SK-N-SH (cell line): Measurements from ENCODE around the gene HDAC7. TPM values are rescaled to one million over a fixed set of nuclear protein-coding genes. Genes with fewer than 3 reads are reported as not detected.
A peak's percentile ranks its signal among the peaks of the same experiment; 100 is the strongest.

Experiments
- CTCF ChIA-PET: fragments of 300-600, 350-600 bp; formaldehyde crosslinking; extraction: SDS; loops from one replicate; lab custom pipeline; 2021; lab: Yijun Ruan, JAX
- POLR2A ChIA-PET: fragments of 350-600 bp; sonication (Branson Sonifier 250); formaldehyde crosslinking; extraction: SDS; loops from one replicate; lab custom pipeline; 2020; ENCODE audit warnings: antibody characterized with exemption, inconsistent platforms; lab: Yijun Ruan, JAX
- DNase-seq: peaks from one replicate; pipeline ENCODE4 v3.0.0; 2012
- H2AFZ ChIP-seq: fragments of 200-600 bp; sonication (generic); 2 replicates; pipeline ENCODE4 v1.8.1; 2016; ENCODE audit warnings: antibody characterized with exemption, mild to moderate bottlenecking, low read depth
- H3F3A ChIP-seq: fragments of 200-600 bp; sonication (generic); replicated peaks from 2 replicates; pipeline ENCODE3; 2016; ENCODE audit warnings: antibody characterized with exemption, mild to moderate bottlenecking; ENCODE audit not compliant: insufficient read depth
- H3K27ac ChIP-seq, 2 experiments: fragments of 200-500 bp in 1 of 2; fragments of 200-600 bp in 1 of 2; sonication (Bioruptor generic) in 1 of 2; sonication (generic), shearing (Covaris generic) in 1 of 2; 2 replicates each; pipeline versions ENCODE4 v1.5.1 to v1.6.1; 2014 to 2016; ENCODE audit warnings: low read depth in 2 of 2, inconsistent platforms in 1 of 2, low read length in 1 of 2, mild to moderate bottlenecking in 1 of 2, mixed read lengths in 1 of 2
- H3K27me3 ChIP-seq: fragments of 200-600 bp; sonication (generic), shearing (Covaris generic); 2 replicates; pipeline ENCODE4 v1.6.1; 2016; ENCODE audit warnings: mixed run types; ENCODE audit not compliant: insufficient read depth
- H3K36me3 ChIP-seq, 2 experiments: fragments of 200-500 bp in 1 of 2; fragments of 200-600 bp in 1 of 2; sonication (Bioruptor generic) in 1 of 2; sonication (generic) in 1 of 2; replicated peaks in 1 of 2; 2 replicates each; pipeline versions ENCODE3 to v1.5.1; 2014 to 2016; ENCODE audit warnings: low read length in 1 of 2, mild to moderate bottlenecking in 1 of 2; ENCODE audit not compliant: insufficient read depth in 2 of 2, control insufficient read depth in 1 of 2
- H3K4me1 ChIP-seq, 2 experiments: fragments of 200-500 bp in 1 of 2; fragments of 200-600 bp in 1 of 2; sonication (Bioruptor generic) in 1 of 2; sonication (generic), shearing (Covaris generic) in 1 of 2; 2 replicates each; pipeline versions ENCODE4 v1.5.1 to v1.6.1; 2014 to 2016; ENCODE audit warnings: low read depth in 1 of 2, low read length in 1 of 2, mixed run types in 1 of 2; ENCODE audit not compliant: insufficient read depth in 2 of 2, control insufficient read depth in 1 of 2
- H3K4me2 ChIP-seq: fragments of 200-600 bp; sonication (generic), shearing (Covaris generic); 2 replicates; pipeline ENCODE4 v1.6.1; 2017; ENCODE audit warnings: mixed run types
- H3K4me3 ChIP-seq, 2 experiments: fragments of 200-500 bp in 1 of 2; fragments of 200-600 bp in 1 of 2; sonication (Bioruptor generic) in 1 of 2; sonication (generic), shearing (Covaris generic) in 1 of 2; 2 replicates each; pipeline versions ENCODE4 v1.5.1 to v1.8.1; 2014 to 2016; ENCODE audit warnings: low read depth in 2 of 2, inconsistent platforms in 1 of 2, low read length in 1 of 2, mild to moderate bottlenecking in 1 of 2, mixed read lengths in 1 of 2, moderate library complexity in 1 of 2
- H3K79me2 ChIP-seq: fragments of 200-600 bp; sonication (generic); 2 replicates; pipeline ENCODE4 v1.8.1; 2017; ENCODE audit warnings: mild to moderate bottlenecking; ENCODE audit not compliant: insufficient read depth
- H3K9ac ChIP-seq: fragments of 200-600 bp; sonication (generic); 2 replicates; pipeline ENCODE4 v1.6.1; 2017; ENCODE audit warnings: mixed run types
- H3K9me2 ChIP-seq: fragments of 200-600 bp; sonication (generic); 2 replicates; pipeline ENCODE4 v1.6.1; 2017; ENCODE audit warnings: mixed run types
- H3K9me3 ChIP-seq: fragments of 200-600 bp; sonication (generic); 2 replicates; pipeline ENCODE4 v1.6.1; 2017; ENCODE audit warnings: mixed run types, mild to moderate bottlenecking, moderate library complexity
- H4K20me1 ChIP-seq: fragments of 200-600 bp; sonication (generic); 2 replicates; pipeline ENCODE4 v1.6.1; 2017; ENCODE audit warnings: mild to moderate bottlenecking, mixed run types; ENCODE audit not compliant: insufficient read depth
- CHD2 ChIP-seq: fragments of 150-350 bp; IDR thresholded peaks from 2 replicates; pipeline ENCODE4 v1.6.1; 2018; ENCODE audit warnings: low read length; ENCODE audit not compliant: partially characterized antibody
- ELF1 ChIP-seq: IDR thresholded peaks from 2 replicates; pipeline ENCODE4 v1.4.0; 2012
- EP300 ChIP-seq, 2 experiments: IDR thresholded peaks; 2 replicates each; pipeline versions ENCODE4 v1.4.0 to v1.6.1; 2012; ENCODE audit warnings: borderline replicate concordance in 1 of 2, low read depth in 1 of 2, low read length in 1 of 2
- FOXM1 ChIP-seq: IDR thresholded peaks from 2 replicates; pipeline ENCODE4 v1.4.0; 2012; ENCODE audit warnings: low read depth, mild to moderate bottlenecking
- GABPA ChIP-seq: IDR thresholded peaks from 2 replicates; pipeline ENCODE4 v1.4.0; 2012; ENCODE audit warnings: low read depth, mild to moderate bottlenecking
- GATA2 ChIP-seq: sonication (generic); formaldehyde crosslinking; IDR thresholded peaks from 2 replicates; pipeline ENCODE4 v1.5.0; 2020; ENCODE audit warnings: mild to moderate bottlenecking, missing genetic modification reagents
- IRF3 ChIP-seq: fragments of 150-350 bp; IDR thresholded peaks from 2 replicates; pipeline ENCODE4 v1.6.1; 2016; ENCODE audit warnings: mild to moderate bottlenecking, low read depth, low read length
- MEF2A ChIP-seq: IDR thresholded peaks from 2 replicates; pipeline ENCODE4 v1.4.0; 2012; ENCODE audit warnings: low read depth, borderline replicate concordance
- MXI1 ChIP-seq: IDR thresholded peaks from 2 replicates; pipeline ENCODE4 v1.6.1; 2012; ENCODE audit warnings: mild to moderate bottlenecking, low read depth, low read length, improper control_type of control experiment
- NFIC ChIP-seq: IDR thresholded peaks from 2 replicates; pipeline ENCODE4 v1.4.0; 2012; ENCODE audit warnings: borderline replicate concordance
- RCOR1 ChIP-seq: fragments of 150-350 bp; IDR thresholded peaks from 2 replicates; pipeline ENCODE4 v1.6.1; 2017; ENCODE audit warnings: antibody characterized with exemption, low read length
- RFX5 ChIP-seq: IDR thresholded peaks from 2 replicates; pipeline ENCODE4 v1.6.1; 2012; ENCODE audit warnings: mild to moderate bottlenecking, improper control_type of control experiment, low read length
- TAF1 ChIP-seq: IDR thresholded peaks from 2 replicates; pipeline ENCODE4 v1.6.1; 2012; ENCODE audit warnings: low read depth, mild to moderate bottlenecking, low read length, moderate library complexity, borderline replicate concordance
- TEAD4 ChIP-seq: IDR thresholded peaks from 2 replicates; pipeline ENCODE4 v1.4.0; 2012; ENCODE audit warnings: mild to moderate bottlenecking, borderline replicate concordance; ENCODE audit not compliant: insufficient read depth
- WGBS: methylation state at CpG from one replicate; pipeline ENCODE4 v1.1.6; 2017; ENCODE audit warnings: low lambda C conversion rate; 5-methylcytosine and 5-hydroxymethylcytosine counted together
- polyA plus RNA-seq, 3 experiments: library from polyadenylated mRNA; depleted of rRNA; stranded (reverse); fragments of >200 nt; gene quantifications; 2 replicates each; pipeline ENCODE4 v1.2.3, GENCODE V29; 2012
- TF ChIP-seq, protein P1 (sequence below): IDR thresholded peaks from 2 replicates; pipeline ENCODE4 v1.6.1; 2012; ENCODE audit warnings: mild to moderate bottlenecking, low read depth, low read length, moderate library complexity
- TF ChIP-seq, protein P2 (sequence below): IDR thresholded peaks from 2 replicates; pipeline ENCODE4; 2012

The HDAC7 gene
- polyA plus RNA-seq, 1 of the 3 experiments (the other 2 are of a cell fraction) = 51.0 TPM

- Histone ChIP-seq H3K4me2 (peak overlapping the region; percentile 61), H4K20me1 (peaks cover 94% of the 10 kb centered on the region), H3K4me3 (peak overlapping the region in 1 of 2 experiments; percentile 7; a peak in 1 of 4 replicates), H3K4me1 (peaks cover 57 to 60% of the 10 kb centered on the region in 2 experiments), H3K9me2 (no peaks in the 10 kb centered on the region), H2AFZ (no peak overlapping the region), H3F3A (peaks cover 14% of the 10 kb centered on the region), H3K36me3 (peaks cover 9 to 34% of the 10 kb centered on the region in 2 experiments), H3K9me3 (no peaks in the 10 kb centered on the region), H3K9ac (peak overlapping the region; percentile 38), H3K79me2 (peaks cover 100% of the 10 kb centered on the region), H3K27ac (peak overlapping the region; percentile 62 to 63), H3K27me3 (no peaks in the 10 kb centered on the region)
- WGBS = 28% methylated on average over 6 of the region's 9 CpGs
- DNase-seq = peak; percentile 73
- TF ChIP-seq GABPA = no peak
- no peak for TF ChIP-seq RCOR1
- TF ChIP-seq TEAD4 = no peak
- ChIA-PET POLR2A (interaction anchor here (0.9 to 1.5 kb wide), 3 partner anchors 9 to 16 kb away, joined by 3 to 7 read pairs (median 3); partner anchors contain the start of gene HDAC7), CTCF (interaction anchor here (1.2 to 15.5 kb wide), 9 partner anchors 8 to 122 kb away, joined by 3 to 247 read pairs (median 7); partner anchors contain the start of gene HDAC7)
Measured at GRCh38 chr12:47808050-47808449, 11.7 kb downstream of the HDAC7 start.

DNA sequence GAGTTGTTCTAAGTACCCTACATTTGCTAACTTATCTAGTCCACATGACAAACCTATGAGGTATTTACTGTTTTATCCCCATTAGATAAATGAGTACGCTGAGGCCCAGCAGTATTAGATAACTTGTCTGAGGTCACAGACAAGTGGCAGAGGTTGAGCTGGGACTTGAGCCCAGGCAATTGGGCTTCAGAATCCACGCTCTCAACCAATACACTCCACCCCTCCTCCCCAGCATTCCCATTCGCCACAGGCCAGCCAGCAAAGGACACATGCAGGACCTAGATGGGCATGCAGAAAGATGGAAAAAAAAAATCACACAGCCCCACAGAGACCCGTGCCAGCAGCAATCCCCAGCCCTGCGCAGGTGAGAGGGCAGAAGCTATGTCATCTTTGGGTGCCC lies 12.4 kb downstream of the HDAC7 start:
- Histone ChIP-seq H2AFZ (no peak overlapping the region), H3K4me1 (peaks cover 58 to 62% of the 10 kb centered on the region in 2 experiments), H3K4me2 (peak overlapping the region; percentile 61; the same call in 1 of the 2 replicates), H3F3A (peaks cover 11% of the 10 kb centered on the region), H3K4me3 (no peak overlapping the region), H3K27ac (no peak overlapping the region), H3K9me3 (no peaks in the 10 kb centered on the region), H3K9me2 (no peaks in the 10 kb centered on the region), H3K27me3 (no peaks in the 10 kb centered on the region), H3K79me2 (peaks cover 100% of the 10 kb centered on the region), H3K36me3 (peaks cover 9 to 34% of the 10 kb centered on the region in 2 experiments), H3K9ac (no peak overlapping the region), H4K20me1 (peaks cover 98% of the 10 kb centered on the region)
- DNase-seq = no peak
- no peak for TF ChIP-seq NFIC
- no peak for TF ChIP-seq GATA2
- POLR2A ChIA-PET = no interaction called here
- 90% methylated on average over 5 of the region's 5 CpGs for WGBS
- CTCF ChIA-PET = interaction anchor here (0.7 to 15.5 kb wide), 9 partner anchors 9 to 232 kb away, joined by 3 to 247 read pairs (median 7); partner anchors contain the start of gene HDAC7

DNA sequence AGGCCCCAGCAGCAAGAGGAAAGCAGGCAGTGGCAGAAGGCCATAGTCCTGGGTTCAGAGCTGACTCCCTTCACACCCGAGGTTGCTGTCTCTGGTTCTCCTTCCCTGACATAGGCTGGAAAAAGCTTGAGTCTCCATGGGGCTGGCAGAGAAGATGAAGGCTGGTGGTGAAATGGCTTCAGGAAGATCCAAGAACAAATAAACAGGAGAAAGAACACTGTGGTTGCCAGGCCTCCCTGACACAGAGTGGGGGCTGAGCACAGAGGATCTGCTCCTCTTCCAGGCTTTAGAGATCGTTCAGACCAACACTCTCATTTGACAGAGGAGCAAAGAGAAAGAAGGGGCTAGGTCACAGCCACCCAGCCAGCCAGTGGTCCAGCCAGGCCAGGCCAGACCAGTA lies 14.3 kb downstream of the HDAC7 start:
- H3K27ac ChIP-seq = no peak overlapping the region
- H3K9ac ChIP-seq = no peak overlapping the region
- H3K4me2 ChIP-seq = no peak overlapping the region
- no peaks in the 10 kb centered on the region for H3K27me3 ChIP-seq
- no peaks in the 10 kb centered on the region for H3K9me2 ChIP-seq
- peaks cover 100% of the 10 kb centered on the region for H3K79me2 ChIP-seq
- CTCF ChIA-PET = interaction anchor here (2.0 to 15.5 kb wide), 2 partner anchors 12 to 34 kb away, joined by 6 to 247 read pairs; no protein-coding TSS in a partner anchor
- peaks cover 14 to 29% of the 10 kb centered on the region in 2 experiments for H3K36me3 ChIP-seq
- no peak overlapping the region for H2AFZ ChIP-seq
- no peaks in the 10 kb centered on the region for H3K9me3 ChIP-seq
- H3K4me3 ChIP-seq = no peak overlapping the region
- POLR2A ChIA-PET = no interaction called here
- H4K20me1 ChIP-seq = peaks cover 99% of the 10 kb centered on the region
- WGBS = 89% methylated on average over 1 of the region's 2 CpGs
- H3F3A ChIP-seq = peaks cover 3% of the 10 kb centered on the region
- no peak for DNase-seq
- H3K4me1 ChIP-seq = peaks cover 48 to 49% of the 10 kb centered on the region in 2 experiments; a peak in 3 of 4 replicates
- TF ChIP-seq TAF1 (no peak), CHD2 (no peak), IRF3 (no peak), MEF2A (no peak), RFX5 (no peak), TEAD4 (no peak), MXI1 (no peak), EP300 (IDR thresholded peaks at IDR 0.05; ENCODE audit: borderline replicate concordance in 1 of 2, low read depth in 1 of 2, low read length in 1 of 2) (no peak), FOXM1 (no peak), ELF1 (no peak), NFIC (no peak)
- TF ChIP-seq, protein P1, sequence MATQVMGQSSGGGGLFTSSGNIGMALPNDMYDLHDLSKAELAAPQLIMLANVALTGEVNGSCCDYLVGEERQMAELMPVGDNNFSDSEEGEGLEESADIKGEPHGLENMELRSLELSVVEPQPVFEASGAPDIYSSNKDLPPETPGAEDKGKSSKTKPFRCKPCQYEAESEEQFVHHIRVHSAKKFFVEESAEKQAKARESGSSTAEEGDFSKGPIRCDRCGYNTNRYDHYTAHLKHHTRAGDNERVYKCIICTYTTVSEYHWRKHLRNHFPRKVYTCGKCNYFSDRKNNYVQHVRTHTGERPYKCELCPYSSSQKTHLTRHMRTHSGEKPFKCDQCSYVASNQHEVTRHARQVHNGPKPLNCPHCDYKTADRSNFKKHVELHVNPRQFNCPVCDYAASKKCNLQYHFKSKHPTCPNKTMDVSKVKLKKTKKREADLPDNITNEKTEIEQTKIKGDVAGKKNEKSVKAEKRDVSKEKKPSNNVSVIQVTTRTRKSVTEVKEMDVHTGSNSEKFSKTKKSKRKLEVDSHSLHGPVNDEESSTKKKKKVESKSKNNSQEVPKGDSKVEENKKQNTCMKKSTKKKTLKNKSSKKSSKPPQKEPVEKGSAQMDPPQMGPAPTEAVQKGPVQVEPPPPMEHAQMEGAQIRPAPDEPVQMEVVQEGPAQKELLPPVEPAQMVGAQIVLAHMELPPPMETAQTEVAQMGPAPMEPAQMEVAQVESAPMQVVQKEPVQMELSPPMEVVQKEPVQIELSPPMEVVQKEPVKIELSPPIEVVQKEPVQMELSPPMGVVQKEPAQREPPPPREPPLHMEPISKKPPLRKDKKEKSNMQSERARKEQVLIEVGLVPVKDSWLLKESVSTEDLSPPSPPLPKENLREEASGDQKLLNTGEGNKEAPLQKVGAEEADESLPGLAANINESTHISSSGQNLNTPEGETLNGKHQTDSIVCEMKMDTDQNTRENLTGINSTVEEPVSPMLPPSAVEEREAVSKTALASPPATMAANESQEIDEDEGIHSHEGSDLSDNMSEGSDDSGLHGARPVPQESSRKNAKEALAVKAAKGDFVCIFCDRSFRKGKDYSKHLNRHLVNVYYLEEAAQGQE = no peak
- TF ChIP-seq, protein P2, sequence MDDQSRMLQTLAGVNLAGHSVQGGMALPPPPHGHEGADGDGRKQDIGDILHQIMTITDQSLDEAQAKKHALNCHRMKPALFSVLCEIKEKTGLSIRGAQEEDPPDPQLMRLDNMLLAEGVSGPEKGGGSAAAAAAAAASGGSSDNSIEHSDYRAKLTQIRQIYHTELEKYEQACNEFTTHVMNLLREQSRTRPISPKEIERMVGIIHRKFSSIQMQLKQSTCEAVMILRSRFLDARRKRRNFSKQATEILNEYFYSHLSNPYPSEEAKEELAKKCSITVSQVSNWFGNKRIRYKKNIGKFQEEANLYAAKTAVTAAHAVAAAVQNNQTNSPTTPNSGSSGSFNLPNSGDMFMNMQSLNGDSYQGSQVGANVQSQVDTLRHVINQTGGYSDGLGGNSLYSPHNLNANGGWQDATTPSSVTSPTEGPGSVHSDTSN = no peak
